CD4-positive, alpha-beta T cell treated with Interleukin-4 for 1 hour (primary cell): ENCODE data around the gene MPV17L.
A peak's percentile ranks its signal among the peaks of the same experiment; 100 is the strongest.
"Not testable (repeated sequence)": the region's sequence is repeated elsewhere in the genome, so short reads cannot be mapped to it uniquely, and the experiment has no call there.

Experiments used
- DNase-seq, 2 donors: peaks; one replicate each; pipeline ENCODE4 v3.0.0-alpha.2; 2020 to 2022

MPV17L gene

GRCh38 chr16:15415511-15415985, 20.0 kb downstream of the MPV17L start:
- DNase-seq, result no peak

- no peak for DNase-seq
These were observed 21.6 kb downstream of the MPV17L start for GRCh38 chr16:15417197-15417596.

GRCh38 chr16:15418206-15418605, 22.7 kb downstream of the MPV17L start:
- no peak for DNase-seq

GRCh38 chr16:15421696-15422095, 26.1 kb downstream of the MPV17L start:
- DNase-seq, result not testable (repeated sequence)

GRCh38 chr16:15422222-15422621, 26.7 kb downstream of the MPV17L start:
- DNase-seq, result no peak

- no peak for DNase-seq
These were observed 30.3 kb downstream of the MPV17L start for GRCh38 chr16:15425861-15426260.

GRCh38 chr16:15426796-15427195, 31.2 kb downstream of the MPV17L start:
- no peak for DNase-seq

- DNase-seq, result peak; percentile 46 to 55
These were observed 32.2 kb downstream of the MPV17L start for GRCh38 chr16:15427648-15428239.

GRCh38 chr16:15430884-15431283, 35.3 kb downstream of the MPV17L start:
- DNase-seq, result not testable (repeated sequence)

- no peak for DNase-seq
These were observed 38.5 kb downstream of the MPV17L start for GRCh38 chr16:15434079-15434424.

GRCh38 chr16:15434425-15435215, 39.1 kb downstream of the MPV17L start, which contains the start of gene BMERB1:
Gene BMERB1 (plus strand): TSS chr16:15434588. CDS start chr16:15434654, 66 bp downstream.
- peak; percentile 26 to 42 for DNase-seq

- DNase-seq, result no peak
These were observed 39.8 kb downstream of the MPV17L start for GRCh38 chr16:15435216-15435864.

GRCh38 chr16:15439102-15439501, 43.5 kb downstream of the MPV17L start:
- no peak for DNase-seq

- DNase-seq, result no peak
These were observed 44.0 kb downstream of the MPV17L start for GRCh38 chr16:15439521-15439920.

- no peak for DNase-seq
These were observed 45.3 kb downstream of the MPV17L start for GRCh38 chr16:15440852-15441251.

- not testable (repeated sequence) for DNase-seq
These were observed 46.6 kb downstream of the MPV17L start for GRCh38 chr16:15442140-15442539.

- no peak for DNase-seq
These were observed 48.2 kb downstream of the MPV17L start for GRCh38 chr16:15443753-15444152.

- DNase-seq, result no peak
These were observed 48.7 kb downstream of the MPV17L start for GRCh38 chr16:15444264-15444663.

- no peak for DNase-seq
These were observed 49.9 kb downstream of the MPV17L start for GRCh38 chr16:15445450-15445849.

GRCh38 chr16:15446901-15447300, 51.3 kb downstream of the MPV17L start:
- DNase-seq, result no peak

- DNase-seq, result no peak
These were observed 55.1 kb downstream of the MPV17L start for GRCh38 chr16:15450624-15451023.

- DNase-seq, result no peak
These were observed 55.7 kb downstream of the MPV17L start for GRCh38 chr16:15451098-15451731.

GRCh38 chr16:15452246-15452855, 56.8 kb downstream of the MPV17L start:
- no peak for DNase-seq
